GM21786 (cell line): Measurements from ENCODE around the gene ABCA7.
"Not testable (repeated sequence)": the region's sequence is repeated elsewhere in the genome, so short reads cannot be mapped to it uniquely, and the experiment has no call there.

Source experiments
- ATAC-seq: cut with Tn5 transposase; IDR thresholded peaks from one replicate; pipeline ENCODE4 v1.9.1; 2021; ENCODE audit not compliant: unreplicated experiment

ABCA7 gene

DNA sequence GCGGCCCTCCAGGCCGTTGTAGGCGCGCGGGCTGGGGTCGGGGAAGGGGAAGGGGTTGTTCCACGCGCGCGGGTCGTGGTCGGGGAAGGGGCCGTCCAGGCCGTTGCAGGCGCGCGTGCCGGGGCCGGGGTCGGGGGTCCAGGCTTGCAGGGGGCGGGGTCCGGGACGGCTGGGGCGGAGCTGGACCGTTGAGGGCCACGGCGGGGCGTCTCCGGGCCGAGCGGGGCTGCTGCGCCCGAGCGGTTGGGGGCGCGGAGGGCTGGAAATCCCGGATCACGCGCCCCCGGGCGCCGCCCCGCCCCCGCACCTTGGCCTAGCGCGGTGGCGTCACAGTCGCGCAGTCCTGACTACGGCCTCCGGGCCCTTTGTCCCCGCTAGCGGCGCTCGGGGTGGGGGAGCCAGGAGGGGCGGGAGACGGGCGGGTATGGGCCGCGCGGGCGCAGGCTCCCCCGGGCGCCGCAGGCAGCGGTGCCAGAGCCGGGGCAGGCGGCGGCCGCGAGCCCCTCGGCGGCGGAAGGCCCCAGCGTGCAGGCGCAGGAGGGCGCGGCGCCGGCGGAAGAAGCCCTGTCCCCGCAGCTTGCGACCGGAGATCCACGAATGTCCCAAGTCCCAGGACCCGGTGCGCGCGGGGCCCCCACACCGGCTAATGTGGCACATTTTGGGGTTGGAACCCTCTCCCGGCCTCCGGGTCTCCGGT is 64.6 kb downstream of the ABCA7 start:
- ATAC-seq, result no peak

DNA sequence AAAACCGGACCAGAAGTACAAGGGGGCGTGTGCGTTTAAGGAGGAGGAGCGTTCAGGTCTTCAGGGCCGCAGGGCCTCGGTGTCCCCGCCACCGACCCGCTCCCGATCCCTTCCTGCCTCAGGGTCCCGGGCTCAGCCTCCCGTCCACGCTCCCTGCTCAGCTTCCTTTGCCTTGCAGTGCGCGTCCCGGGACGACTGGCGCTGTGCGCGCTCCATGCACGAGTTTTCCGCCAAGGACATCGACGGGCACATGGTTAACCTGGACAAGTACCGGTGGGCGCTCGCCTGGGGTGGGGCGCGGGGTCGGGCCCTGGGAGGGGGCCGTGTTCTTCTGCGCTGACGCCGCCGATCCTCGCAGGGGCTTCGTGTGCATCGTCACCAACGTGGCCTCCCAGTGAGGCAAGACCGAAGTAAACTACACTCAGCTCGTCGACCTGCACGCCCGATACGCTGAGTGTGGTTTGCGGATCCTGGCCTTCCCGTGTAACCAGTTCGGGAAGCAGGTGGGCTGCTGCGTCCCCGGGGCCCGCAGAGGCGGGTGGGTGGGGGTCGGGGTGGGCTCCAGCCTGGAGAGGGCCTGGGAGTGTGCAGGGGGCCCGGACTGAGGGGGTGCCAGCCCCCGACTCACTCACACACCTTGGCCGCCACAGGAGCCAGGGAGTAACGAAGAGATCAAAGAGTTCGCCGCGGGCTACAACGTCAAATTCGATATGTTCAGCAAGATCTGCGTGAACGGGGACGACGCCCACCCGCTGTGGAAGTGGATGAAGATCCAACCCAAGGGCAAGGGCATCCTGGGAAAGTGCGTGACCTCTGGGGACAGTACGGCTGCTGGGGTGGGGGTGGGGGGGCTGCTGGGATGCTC is 65.3 kb downstream of the ABCA7 start:
- no peak for ATAC-seq

DNA sequence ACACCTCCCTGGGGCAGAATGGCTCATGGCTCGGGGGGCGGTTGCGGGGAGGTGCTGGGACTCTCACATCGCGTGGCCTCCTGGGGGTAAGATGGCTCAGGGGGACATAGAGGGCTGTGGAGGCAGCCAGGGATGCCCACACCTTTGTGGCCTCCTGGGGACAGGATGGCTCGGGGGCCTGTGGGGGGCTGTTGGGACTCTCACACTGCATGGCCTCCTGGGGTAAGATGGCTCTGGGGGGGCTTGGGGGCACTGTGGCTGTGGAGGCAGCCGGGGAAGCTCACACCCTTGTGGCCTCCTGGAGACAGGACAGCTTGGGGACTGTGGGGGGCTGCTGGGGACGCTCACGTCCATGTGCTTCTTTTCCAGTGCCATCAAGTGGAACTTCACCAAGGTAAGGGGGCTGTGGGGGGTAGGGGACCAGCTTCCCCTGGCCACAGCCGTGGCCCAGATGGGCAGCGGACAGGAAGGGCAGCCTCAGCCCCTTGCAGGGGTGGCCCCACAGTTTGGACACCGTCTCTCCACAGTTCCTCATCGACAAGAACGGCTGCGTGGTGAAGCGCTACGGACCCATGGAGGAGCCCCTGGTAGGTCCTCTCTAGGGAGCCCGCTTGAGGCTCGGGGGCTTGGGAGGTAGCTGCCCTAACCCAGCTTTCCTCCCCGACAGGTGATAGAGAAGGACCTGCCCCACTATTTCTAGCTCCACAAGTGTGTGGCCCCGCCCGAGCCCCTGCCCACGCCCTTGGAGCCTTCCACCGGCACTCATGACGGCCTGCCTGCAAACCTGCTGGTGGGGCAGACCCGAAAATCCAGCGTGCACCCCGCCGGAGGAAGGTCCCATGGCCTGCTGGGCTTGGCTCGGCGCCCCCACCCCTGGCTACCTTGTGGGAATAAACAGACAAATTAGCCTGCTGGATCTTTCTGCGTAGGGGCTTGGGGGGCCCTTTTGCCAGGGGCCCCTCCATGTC is 66.2 kb downstream of the ABCA7 start:
- ATAC-seq, result no peak

DNA sequence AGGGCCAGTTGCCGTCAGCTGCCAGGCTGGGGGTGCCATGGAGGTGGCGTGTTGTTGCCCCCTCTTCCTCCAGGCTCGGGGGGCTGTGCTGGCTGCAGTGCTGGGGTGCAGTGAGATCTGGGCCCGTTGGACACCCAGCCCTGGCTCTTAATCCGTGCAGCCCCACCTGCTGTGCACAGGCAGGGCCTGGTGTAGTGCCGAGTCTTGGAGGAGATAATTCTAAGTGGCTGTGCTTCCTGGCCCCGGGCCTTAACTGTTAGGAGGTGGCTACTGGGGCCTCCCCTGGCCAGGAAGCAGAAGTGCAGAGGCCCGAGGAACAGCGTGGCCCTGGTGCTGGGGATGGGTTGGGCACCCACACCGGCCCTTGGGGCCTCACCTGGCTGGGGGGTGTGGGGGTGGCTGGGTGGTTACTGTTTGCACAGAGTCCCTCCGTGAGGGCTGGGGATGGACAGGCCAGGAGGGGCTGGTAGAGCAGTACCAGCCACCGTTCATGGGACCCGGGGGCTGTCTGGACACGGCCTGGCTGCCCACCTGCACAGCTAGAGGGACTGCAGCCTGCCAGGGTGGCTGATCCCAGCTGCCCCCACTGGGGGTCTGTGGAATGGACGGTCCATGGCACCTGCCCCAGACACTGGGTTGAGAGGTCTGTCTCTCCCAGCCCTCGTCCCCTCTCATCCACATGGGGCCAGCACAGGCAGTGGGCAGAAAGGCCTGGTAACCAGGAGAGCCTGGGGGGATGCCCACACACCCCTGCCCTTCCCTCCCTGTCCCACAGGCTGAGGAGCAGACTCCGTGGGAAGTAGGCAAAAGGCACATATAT is 67.1 kb downstream of the ABCA7 start:
- no peak for ATAC-seq

DNA sequence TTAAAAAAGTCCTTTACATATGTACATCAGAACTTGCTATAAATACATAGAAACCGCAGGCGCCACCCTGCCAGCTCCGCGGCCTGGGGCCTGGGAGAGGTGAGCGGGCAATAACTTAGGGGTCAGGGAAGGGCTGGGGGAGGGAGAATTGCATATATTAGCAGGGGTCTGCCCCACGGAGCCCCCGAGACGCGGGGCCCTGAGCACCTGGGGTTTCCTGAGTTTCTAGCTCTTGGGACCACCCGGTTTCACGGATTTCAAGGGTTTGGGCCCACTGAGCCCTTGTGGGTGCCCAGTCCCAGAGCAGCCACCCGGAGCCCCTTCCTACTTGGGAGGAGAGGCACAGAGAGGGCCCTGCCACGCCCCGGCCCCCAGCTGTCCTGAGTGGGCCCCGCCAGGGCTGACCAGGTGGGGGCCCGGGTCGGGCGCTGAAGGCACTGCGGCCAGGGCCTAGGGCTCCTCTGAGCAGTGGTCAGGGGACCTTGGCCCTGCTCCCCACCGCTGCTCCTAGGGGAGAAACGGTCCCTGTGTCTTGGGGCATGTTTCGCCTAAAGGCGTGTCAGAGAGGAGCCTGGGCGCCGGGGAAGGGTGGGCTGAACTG is 67.9 kb downstream of the ABCA7 start:
- no peak for ATAC-seq

DNA sequence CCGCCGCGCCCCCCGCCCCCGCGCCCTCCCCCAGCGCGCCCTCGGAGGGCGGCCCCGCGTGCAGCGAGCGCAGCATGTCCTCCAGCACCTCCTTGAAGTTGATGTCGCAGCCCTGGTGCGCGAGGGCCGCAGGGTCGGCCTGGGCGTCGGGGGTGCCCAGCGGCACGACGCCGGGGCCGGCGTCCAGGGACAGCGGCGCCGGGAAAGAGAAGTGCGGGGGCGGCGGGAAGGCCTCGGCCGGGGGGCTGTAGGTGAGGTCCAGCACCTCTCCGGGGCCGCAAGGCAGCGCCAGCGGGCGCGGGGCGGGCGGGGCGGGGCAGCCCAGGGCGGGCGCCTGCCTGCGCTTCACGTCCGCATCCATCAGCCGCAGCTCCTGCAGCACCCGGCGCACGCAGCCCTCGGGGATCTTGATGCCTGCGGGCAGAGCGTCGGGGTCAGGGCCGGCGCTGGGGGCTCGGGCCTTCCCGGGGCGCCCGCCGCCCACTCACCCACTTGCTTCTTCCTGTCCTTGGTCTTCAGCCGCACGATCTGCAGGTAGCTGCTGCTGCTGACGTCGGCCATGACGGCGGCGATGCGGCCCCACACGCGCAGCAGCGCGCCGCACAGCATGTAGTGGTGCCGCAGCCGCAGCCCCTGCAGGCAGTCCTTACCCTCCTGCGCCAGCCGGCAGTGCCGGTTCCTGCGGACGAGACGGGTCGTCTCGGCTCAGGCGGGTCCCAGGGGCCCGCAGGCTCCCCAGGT is 68.6 kb downstream of the ABCA7 start:
- no peak for ATAC-seq

DNA sequence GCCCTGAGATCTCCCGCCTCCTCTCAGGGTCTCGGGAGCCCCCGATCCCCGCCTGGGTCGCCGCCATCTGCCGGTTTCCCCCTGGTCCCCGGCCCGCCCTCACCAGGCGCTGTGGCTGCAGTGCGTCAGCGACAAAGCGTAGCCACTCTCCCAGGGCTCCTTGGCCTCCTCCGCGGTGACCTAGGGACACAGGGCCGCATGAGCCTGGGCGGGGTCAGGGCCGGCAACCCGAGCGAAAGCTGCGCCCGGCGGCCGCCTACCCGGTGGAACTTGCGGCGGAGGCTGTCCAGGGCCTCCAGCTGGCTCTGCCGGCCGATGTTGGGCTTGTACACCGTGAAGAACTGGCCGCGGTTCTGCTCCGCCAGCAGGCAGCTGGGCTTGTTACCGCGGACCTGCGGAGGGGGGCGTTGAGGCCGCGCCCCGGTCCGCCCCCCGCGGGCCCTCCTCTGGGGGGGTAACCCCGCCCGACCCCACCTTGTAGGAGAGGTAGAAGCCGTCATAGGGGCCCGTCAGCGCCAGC is 69.2 kb downstream of the ABCA7 start:
- ATAC-seq, result no peak

DNA sequence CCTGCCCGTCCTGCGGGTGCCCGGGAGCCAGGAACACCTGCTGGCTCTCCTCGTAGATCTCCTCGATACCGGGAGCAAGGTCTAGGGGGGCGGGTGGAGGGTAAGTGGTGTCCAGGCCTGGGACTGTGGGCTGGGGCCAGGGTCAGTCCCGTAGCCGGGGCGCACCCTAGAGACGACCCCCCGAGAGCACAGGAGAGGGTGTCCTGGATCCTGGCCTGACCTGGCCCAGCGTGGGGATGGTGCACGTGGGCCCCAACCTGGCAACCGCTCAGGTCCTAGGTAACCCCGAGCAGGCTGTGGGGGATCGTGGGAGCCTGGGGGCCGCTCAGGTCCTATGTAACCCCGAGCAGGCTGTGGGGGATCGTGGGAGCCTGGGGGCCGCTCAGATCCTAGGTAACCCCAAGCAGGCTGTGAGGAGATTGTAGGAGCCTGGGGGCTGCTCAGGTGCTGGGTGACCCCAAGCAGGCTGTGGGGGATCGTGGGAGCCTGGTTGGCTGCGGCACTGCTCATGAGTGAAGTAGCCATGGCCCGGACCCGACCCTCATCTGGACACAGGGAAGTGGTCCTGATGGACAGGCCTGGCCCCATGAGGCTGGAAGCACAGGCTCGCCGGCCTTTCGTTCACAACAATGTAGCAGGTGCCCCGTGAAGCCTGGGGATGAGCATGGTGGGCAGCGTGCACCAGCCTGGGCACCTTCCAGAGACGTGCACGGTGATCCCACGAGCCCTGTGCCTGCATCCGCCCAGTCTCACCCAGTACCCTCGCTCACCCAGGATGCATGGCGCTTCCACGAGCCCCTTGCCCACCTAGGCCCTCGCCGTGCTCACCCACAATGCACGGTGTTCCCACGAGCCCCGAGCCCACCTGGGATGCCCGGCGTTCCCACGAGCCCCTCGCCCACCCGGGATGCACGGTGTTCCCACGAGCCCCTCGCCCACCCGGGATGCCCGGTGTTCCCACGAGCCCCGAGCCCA is 70.1 kb downstream of the ABCA7 start:
- no peak for ATAC-seq

DNA sequence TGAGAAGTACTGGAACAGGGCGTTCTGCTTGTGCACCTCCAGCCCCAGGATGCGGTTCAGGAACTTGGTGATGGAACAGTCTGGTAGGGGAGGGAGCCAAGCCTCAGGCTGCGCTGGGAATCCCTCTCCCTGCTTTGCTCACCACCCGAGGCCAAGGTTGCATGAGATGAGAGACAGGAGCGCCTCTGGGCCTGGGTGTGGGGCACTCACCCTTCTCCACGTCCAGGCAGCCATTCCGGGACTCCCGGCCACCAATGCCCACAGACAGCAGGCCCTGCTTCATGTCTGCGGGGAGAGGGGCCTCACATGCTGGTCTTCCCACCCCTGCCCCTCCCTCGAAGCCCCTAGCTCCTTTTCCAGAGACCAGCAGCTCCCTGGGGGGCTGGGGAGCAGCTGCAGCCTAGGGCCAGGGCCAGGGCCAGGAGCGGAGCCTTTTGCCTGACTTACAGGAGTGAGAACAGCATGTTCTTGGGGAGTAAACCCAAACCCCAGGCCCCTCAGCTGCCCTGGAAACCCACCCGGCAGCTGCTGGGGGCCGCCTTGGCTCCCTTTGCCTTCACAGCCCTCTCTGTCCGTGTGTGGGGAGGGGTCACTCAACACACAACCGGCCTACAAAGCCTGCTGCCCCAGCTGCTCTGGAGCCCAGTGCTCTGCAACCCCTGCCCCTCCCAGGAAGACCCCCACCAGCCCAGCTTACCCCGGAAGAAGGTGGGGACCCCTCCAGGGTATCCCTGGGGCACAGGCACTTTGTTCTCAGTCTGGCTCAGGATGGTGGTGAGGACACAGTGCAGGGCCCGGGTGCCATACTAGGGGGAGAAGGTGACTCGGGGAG is 71.1 kb downstream of the ABCA7 start:
- no peak for ATAC-seq

DNA sequence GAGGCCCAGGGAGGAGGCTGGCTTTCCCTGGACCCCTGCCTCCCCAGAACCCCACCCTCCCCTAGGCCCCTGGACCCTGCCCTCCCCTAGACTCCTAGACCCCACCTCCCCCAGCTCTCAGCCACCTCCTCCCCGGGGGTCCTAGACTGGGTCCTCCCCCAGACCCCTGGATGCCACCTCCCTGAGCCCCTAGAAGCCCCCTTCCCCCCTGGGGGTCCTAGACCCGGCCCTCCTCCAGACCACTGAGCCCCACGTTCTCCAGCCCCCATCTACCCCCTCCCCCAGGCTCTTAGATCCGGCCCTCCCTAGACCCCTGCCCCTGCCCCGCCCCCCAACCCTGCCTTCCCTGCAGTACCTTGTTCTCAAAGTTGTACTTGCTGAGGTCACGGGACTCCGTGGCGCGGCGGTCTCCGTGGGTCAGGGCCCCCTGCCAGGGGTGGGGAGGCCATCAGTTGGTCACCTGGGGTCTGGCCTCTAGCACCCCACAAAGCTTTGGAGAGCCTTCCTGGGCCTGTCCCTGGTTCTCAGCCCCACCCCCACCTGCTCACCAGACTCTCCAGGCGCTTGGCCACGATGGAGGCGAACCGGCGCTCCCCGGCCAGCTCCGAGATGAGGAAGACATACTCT is 71.8 kb downstream of the ABCA7 start:
- no peak for ATAC-seq

DNA sequence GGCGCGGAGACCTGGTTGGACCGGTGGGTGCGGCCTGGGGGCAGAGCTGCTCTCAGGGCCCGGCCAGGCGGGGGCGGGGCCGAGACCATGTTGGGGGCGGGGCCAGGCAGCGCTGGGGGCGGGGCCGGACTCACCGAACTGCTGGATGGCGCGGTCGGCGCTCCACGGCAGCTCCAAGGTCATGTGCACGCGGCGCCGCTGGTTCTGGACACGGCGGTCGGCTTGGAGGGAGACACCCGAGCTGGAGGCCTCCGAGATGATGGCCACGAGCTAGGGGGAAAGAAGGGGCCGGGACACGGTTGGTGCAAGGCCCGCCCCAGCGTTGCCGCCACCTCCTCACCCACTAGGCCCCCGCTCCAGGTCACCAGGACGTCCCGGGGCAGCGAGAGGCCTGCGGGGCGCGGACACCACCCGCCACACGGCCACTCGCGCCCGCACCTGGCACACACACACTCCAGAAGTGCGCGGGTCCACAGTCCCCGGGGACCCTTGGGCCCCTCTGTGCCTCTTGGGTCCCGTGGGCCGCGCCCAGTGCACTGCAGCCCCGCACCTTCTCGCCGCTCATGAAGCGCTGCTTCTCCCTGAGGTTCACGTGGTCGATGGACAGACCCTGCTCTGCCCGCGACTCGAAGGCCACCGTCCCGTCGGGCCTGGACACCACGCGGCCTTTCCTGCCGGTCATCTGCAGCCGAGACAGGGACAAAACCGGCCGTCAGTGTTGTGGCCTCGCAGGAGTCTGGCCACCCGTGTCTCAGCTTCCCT is 72.5 kb downstream of the ABCA7 start:
- ATAC-seq, result no peak

DNA sequence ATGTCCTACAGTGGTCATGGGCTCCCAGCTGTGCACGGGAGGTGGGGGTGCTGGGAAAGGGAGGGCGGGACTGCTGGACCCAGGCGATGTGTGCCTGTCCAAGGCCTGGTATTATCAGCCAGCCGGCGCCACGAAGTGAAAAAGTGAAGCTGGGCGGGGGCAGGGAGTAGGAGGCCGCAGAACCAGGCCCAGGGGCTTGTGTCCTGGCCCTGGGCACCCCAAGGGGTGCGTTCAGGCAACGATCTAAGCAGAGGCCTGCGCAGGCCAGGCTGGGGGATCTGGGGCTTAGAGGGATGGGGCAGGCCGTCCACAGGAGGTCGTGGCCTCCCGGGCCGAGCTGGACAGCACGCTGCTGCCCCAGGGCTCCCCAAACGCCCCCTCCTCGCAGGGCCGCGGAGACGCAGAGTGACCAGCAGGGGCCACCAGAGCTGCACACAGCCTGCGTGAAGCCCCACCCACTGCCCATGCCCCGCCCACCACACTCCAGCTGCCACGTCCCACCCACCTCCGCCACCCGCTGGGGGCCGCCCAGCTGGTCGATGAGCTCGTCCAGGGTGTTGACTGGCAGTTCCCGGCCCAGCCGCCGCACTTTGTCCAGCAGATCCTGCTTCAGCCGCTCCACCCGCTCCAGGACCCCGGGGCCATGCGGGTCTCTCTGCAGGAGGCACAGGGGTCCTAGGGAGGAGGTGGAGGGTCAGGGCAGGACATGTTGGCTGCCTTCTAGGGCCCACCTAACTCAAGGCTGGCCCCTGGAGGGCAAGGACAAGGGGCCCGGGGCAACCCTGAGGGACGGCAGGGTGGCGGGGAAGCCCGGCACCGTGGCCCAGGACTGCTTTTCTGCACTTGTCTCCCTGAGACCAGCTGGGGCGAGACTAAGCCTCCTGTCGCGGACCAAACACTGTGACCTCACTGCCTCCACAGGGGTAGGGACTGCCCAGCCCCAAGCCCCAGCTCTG is 73.4 kb downstream of the ABCA7 start:
- no peak for ATAC-seq

DNA sequence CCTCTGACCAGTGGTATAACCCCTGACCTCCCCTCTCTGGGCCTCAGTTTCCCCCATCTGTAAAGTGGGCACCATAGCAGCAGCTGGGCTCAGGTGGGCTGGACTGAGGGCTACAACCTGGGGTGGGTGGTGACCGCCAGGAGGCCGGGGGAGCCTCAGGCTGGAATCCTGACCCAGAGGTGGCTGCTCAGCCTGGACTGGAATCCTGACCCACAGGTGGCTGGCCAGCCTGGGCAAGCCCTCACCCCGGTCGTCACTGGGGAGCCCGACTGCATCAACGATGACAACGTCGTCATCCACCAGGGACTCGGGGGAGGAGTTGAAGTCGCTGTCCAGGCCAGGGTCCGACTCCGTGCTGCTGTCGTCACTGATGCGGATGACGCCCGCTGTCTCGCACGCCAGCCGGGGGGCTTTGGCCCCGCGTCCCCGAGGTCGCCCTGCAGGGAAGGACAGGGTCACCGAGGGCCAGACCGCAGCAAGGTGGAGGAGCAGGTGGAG is 74.1 kb downstream of the ABCA7 start:
- no peak for ATAC-seq

DNA sequence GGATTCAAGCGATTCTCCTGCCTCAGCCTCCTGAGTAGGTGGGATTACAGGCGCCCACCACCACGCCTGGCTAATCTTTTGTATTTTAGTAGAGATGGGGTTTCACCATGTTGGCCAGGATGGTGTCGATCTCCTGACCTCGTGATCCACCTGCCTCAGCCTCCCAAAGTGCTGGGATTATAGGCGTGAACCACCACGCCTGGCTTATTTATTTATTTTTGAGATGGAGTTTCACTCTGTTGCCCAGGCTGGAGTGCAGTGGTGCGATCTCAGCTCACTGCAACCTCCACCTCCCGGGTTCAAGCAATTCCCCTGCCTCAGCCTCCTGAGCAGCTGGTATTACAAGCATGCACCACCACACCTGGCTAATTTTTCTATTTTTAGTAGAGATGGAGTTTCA is 74.8 kb downstream of the ABCA7 start:
- ATAC-seq, result not testable (repeated sequence)
